ENCODE measurements around the gene HSD17B2. TPM values are rescaled to one million over a fixed set of nuclear protein-coding genes. Genes with fewer than 3 reads are reported as not detected.

HSD17B2 gene
- total and polyA plus RNA-seq, 9 donors = 0.12 to 4.5 (median 0.59) TPM; not detected in 4

DNA sequence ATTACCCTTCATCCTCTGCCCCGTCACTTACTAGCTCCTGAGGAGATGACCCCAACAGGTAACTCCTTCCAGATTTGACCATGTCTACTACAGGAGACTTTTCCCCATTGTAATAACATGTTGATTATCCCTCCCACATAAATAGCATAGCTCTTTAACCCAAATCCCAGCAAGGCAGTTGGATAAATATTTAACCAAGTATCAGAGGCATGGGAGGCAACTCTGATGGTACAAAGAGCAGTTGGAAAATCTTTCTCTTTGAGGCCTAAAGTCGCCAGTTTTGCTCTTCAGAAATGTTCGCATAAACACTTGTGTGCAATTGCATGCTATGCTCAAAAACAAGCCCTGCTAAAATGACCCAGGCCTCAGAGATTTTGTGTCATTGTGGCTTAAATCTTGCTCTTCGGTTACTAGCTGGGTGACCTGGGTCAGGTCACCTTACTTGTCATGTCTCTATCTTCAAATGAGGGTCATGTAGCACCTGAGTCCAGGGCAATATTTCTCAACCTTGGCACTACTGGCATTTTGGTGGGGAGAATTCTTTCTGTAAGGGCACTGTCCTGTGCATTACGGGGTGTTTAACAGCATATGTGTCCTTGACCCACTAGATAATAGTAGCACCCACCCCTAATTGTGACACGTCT lies 48.8 kb downstream of the HSD17B2 start:
- Histone ChIP-seq H3K27ac (no peak overlapping the region), H3K27me3 (no peaks in the 10 kb centered on the region), H3K4me3 (no peak overlapping the region), H3K9me3 (no peaks in the 10 kb centered on the region), H3K36me3 (no peaks in the 10 kb centered on the region), H3K4me1 (ENCODE audit: insufficient read depth) (no peaks in the 10 kb centered on the region)
- WGBS, 3 donors = 72 to 88% (median 74%) methylated on average over 6 of the region's 6 CpGs
- TF ChIP-seq EP300 (IDR thresholded peaks at IDR 0.05) (no peak), POLR2A (IDR thresholded peaks at IDR 0.05) (no peak)
- TF ChIP-seq, protein P1, sequence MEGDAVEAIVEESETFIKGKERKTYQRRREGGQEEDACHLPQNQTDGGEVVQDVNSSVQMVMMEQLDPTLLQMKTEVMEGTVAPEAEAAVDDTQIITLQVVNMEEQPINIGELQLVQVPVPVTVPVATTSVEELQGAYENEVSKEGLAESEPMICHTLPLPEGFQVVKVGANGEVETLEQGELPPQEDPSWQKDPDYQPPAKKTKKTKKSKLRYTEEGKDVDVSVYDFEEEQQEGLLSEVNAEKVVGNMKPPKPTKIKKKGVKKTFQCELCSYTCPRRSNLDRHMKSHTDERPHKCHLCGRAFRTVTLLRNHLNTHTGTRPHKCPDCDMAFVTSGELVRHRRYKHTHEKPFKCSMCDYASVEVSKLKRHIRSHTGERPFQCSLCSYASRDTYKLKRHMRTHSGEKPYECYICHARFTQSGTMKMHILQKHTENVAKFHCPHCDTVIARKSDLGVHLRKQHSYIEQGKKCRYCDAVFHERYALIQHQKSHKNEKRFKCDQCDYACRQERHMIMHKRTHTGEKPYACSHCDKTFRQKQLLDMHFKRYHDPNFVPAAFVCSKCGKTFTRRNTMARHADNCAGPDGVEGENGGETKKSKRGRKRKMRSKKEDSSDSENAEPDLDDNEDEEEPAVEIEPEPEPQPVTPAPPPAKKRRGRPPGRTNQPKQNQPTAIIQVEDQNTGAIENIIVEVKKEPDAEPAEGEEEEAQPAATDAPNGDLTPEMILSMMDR (IDR thresholded peaks at IDR 0.05) = no peak
- no peak for DNase-seq
- intact Hi-C loops (cut with DNase I) = loop anchor here in 1 of 4 donors (10.0 kb wide), 1 partner anchor 1501 kb away; no protein-coding TSS in a partner anchor

DNA sequence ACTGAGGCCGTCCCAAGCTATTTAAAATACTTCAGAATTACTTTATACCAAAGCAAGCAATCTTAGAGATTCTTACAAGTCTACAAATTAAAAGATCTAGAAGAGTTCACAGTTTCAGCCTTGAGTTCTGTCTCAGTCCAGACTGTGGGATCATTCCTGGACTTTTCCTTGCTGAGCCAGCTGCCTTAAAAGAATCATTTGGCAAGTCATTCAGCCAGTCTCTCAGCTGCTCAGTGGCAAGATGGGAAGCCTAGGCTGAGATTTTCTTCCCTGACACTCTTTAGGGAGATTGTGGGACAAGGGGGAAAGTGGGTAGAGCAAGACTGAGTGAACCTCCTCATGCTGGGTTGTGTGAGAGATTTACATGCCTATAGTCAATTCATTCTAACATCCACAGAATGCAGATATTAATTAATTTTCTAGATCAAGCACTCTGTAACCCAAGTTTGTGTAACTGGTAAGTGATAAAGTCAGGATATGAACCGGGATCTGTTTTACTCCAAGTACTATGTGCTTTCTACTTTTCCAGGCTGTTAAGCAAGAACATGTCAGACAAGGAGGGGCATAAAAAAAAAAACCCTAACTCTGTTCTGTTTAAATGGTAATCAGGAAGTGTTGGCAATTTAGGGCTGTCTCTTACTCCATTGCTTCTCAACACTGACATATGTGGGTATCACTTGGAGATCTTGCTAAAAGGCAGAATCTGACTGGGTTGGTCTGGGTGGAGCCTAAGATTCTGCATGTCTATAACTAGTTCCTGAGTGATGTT lies 50.1 kb downstream of the HSD17B2 start:
- H3K27ac ChIP-seq = no peak overlapping the region
- no peaks in the 10 kb centered on the region for H3K36me3 ChIP-seq
- H3K9me3 ChIP-seq = no peaks in the 10 kb centered on the region
- intact Hi-C loops (cut with DNase I) = loop anchor here in 1 of 4 donors (10.0 kb wide), 1 partner anchor 1500 kb away; no protein-coding TSS in a partner anchor
- WGBS, 3 donors = 57 to 76% (median 60%) methylated on average over 2 of the region's 2 CpGs
- TF ChIP-seq EP300 (IDR thresholded peaks at IDR 0.05) (no peak), POLR2A (IDR thresholded peaks at IDR 0.05) (no peak)
- TF ChIP-seq, protein P1 (IDR thresholded peaks at IDR 0.05) = no peak
- no peaks in the 10 kb centered on the region for H3K27me3 ChIP-seq
- DNase-seq = no peak
- no peaks in the 10 kb centered on the region for H3K4me1 ChIP-seq (ENCODE audit: insufficient read depth)
- no peak overlapping the region for H3K4me3 ChIP-seq

DNA sequence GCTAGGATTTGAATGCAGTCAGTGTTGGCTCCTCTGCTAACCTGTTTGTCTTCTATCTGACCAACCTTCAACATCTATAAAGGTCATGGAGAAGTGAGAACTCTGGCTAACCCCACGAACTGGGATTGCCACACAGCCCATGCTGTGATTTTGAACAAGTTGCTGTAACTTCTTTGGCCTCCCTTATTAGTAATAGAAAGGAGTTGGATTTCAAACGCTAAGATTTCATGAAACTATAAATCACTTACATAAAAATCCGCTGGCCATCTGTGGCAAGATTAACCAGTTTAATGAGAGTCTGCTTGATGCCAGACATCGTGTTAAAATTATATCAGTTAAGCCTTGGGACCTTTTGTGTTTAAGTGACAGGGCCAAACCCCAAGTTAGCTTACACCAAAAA lies 53.4 kb downstream of the HSD17B2 start:
- WGBS, 3 donors = 13 to 33% (median 22%) methylated on average over 4 of the region's 4 CpGs

DNA sequence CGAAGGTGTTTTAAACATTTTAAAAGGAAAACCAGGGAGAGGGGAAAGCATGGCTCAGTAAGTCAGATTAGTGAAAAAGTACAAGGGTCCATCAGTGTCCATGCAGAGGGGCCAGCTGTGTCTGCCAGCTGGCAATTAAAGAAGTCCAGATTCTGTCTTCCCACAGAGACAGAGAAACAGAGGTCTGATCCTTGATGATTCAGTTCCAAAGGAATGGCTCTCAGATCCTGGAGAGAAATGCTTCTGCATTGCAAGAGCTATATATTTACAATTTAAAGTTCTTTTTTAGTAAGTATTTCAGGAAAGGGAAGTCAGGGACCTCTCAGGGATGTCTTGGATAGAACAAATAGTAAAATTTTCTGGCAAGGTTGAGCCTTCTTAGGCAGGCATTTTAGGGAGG lies 56.2 kb downstream of the HSD17B2 start:
- Histone ChIP-seq H3K36me3 (no peaks in the 10 kb centered on the region), H3K4me1 (ENCODE audit: insufficient read depth) (no peaks in the 10 kb centered on the region), H3K27ac (no peak overlapping the region), H3K27me3 (no peaks in the 10 kb centered on the region), H3K4me3 (no peak overlapping the region), H3K9me3 (no peaks in the 10 kb centered on the region)
- DNase-seq = no peak
- intact Hi-C loops (cut with DNase I) = no loop called here
- 81 to 88% (median 83%) methylated on average over 1 of the region's 1 CpG for WGBS, 3 donors
- no peak for TF ChIP-seq EP300 (IDR thresholded peaks at IDR 0.05)
- TF ChIP-seq, protein P1 (IDR thresholded peaks at IDR 0.05) = no peak
- no peak for TF ChIP-seq POLR2A (IDR thresholded peaks at IDR 0.05)

More for the DNA sequence above, 53.4 kb downstream of the HSD17B2 start:
- H3K36me3 ChIP-seq = no peaks in the 10 kb centered on the region
- no peak overlapping the region for H3K27ac ChIP-seq
- H3K27me3 ChIP-seq = no peaks in the 10 kb centered on the region
- TF ChIP-seq EP300 (IDR thresholded peaks at IDR 0.05) = no peak
- TF ChIP-seq, protein P1 (IDR thresholded peaks at IDR 0.05) = no peak
- TF ChIP-seq POLR2A (IDR thresholded peaks at IDR 0.05) = no peak
- DNase-seq = no peak
- no peaks in the 10 kb centered on the region for H3K4me1 ChIP-seq (ENCODE audit: insufficient read depth)
- H3K9me3 ChIP-seq = no peaks in the 10 kb centered on the region
- no peak overlapping the region for H3K4me3 ChIP-seq
- intact Hi-C loops (cut with DNase I) = loop anchor here in 1 of 4 donors (10.0 kb wide), 1 partner anchor 1496 kb away; no protein-coding TSS in a partner anchor
